ENCODE measurements around the gene ZNF80. TPM values are rescaled to one million over a fixed set of nuclear protein-coding genes. Genes with fewer than 3 reads are reported as not detected.

The ZNF80 gene
- total and polyA plus RNA-seq, 7 donors = 0.19 TPM; not detected in 6

GRCh38 chr3:114206342-114206741 is 31.0 kb downstream of the ZNF80 start:
- DNase-seq = no peak
- Histone ChIP-seq H3K27me3 (no peaks in the 10 kb centered on the region), H3K4me1 (no peaks in the 10 kb centered on the region), H3K27ac (no peak overlapping the region), H3K9me3 (no peaks in the 10 kb centered on the region), H3K36me3 (no peaks in the 10 kb centered on the region), H3K4me3 (no peak overlapping the region)
- 75 to 88% methylated on average over 3 of the region's 3 CpGs for WGBS, 2 donors
- no peak for TF ChIP-seq POLR2A (IDR thresholded peaks at IDR 0.05)
- no peak for TF ChIP-seq CTCF (IDR thresholded peaks at IDR 0.05)
- TF ChIP-seq EP300 (IDR thresholded peaks at IDR 0.05) = no peak
- no peak for TF ChIP-seq POLR2AphosphoS5 (IDR thresholded peaks at IDR 0.05)
- intact Hi-C loops (cut with DNase I) = no loop called here

DNA sequence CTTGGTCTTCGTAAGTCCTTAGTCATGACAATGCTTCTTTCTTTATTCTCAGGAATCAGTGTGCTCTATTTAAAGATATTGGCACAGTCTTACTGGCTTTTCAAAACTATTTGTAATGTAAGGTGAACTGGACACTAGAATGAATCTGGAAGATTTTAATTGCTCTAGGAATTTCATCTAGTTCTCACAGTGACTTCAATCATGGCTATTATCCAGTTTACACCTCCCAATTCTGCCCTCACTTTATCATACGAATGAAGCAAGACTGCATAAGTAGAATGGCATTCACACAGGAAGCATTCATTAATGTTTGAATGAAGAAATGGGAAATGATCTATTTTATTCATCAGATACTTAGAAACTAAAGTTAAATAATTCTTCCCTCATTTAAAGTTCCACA is 31.8 kb downstream of the ZNF80 start:
- H3K36me3 ChIP-seq = no peaks in the 10 kb centered on the region
- intact Hi-C loops (cut with DNase I) = no loop called here
- H3K4me1 ChIP-seq = no peaks in the 10 kb centered on the region
- no peaks in the 10 kb centered on the region for H3K27me3 ChIP-seq
- no peak overlapping the region for H3K4me3 ChIP-seq
- H3K9me3 ChIP-seq = no peaks in the 10 kb centered on the region
- no peak for DNase-seq
- whole genome bisulfite sequencing, 2 donors = 72 to 87% methylated on average over 2 of the region's 2 CpGs
- no peak overlapping the region for H3K27ac ChIP-seq
- TF ChIP-seq POLR2A (IDR thresholded peaks at IDR 0.05) = no peak
- no peak for TF ChIP-seq CTCF (IDR thresholded peaks at IDR 0.05)

DNA sequence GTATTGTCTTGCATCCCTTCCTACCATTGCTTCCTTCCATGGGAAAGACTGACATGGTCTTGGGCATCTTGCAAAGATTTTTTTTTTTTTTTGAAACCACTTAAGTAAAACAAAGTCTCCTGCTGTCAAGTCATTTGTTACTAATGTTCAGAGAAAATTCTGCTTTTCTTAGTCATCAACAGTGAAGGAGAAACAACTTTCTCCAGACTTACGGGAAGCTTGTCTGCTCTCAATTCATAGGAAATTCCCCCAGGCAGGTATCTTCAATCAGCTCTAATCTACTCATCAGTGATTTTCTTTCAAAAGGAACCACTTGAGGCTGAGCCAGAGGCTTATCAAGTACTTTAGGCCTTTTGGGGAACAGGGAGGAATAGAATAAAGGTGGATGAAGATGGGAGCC is 42.6 kb downstream of the ZNF80 start:
- Histone ChIP-seq H3K36me3 (no peaks in the 10 kb centered on the region), H3K9me3 (no peaks in the 10 kb centered on the region), H3K27ac (no peak overlapping the region), H3K4me3 (no peak overlapping the region), H3K4me1 (no peaks in the 10 kb centered on the region), H3K27me3 (no peaks in the 10 kb centered on the region)
- TF ChIP-seq POLR2A (IDR thresholded peaks at IDR 0.05) (no peak), POLR2AphosphoS5 (IDR thresholded peaks at IDR 0.05) (no peak), EP300 (IDR thresholded peaks at IDR 0.05) (no peak), CTCF (IDR thresholded peaks at IDR 0.05) (no peak)
- no peak for DNase-seq
- intact Hi-C loops (cut with DNase I) = no loop called here
- 89 to 90% methylated on average over 1 of the region's 1 CpG for WGBS, 2 donors

DNA sequence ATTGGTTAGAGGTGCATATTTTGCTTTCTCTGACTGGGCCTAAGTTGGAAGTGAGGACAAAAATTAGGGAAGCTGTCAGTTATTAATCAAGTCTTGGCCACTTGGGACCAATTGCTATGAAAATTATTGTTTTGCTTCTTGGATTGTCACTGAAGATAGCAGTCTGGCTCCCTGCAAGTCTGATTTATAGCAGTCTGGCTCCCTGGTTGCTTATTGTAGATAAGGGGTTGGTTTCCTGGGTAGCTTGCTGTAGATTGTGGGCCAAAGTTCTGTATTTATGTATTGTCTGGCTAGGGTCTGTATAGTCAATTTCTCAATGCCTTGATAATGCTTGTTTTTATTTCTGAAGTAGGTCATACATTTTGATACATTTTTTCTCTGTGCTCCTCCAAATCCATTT is 45.2 kb downstream of the ZNF80 start:
- H3K27me3 ChIP-seq = no peaks in the 10 kb centered on the region
- H3K4me1 ChIP-seq = no peaks in the 10 kb centered on the region
- no peak overlapping the region for H3K27ac ChIP-seq
- H3K9me3 ChIP-seq = no peaks in the 10 kb centered on the region
- no peaks in the 10 kb centered on the region for H3K36me3 ChIP-seq
- TF ChIP-seq EP300 (IDR thresholded peaks at IDR 0.05) (no peak), CTCF (IDR thresholded peaks at IDR 0.05) (no peak), POLR2AphosphoS5 (IDR thresholded peaks at IDR 0.05) (no peak), POLR2A (IDR thresholded peaks at IDR 0.05) (no peak)
- no peak for DNase-seq
- intact Hi-C loops (cut with DNase I) = no loop called here
- no peak overlapping the region for H3K4me3 ChIP-seq

- Histone ChIP-seq H3K9me3 (no peaks in the 10 kb centered on the region), H3K27me3 (no peaks in the 10 kb centered on the region), H3K36me3 (no peaks in the 10 kb centered on the region), H3K27ac (no peak overlapping the region), H3K4me1 (no peaks in the 10 kb centered on the region), H3K4me3 (no peak overlapping the region)
- intact Hi-C loops (cut with DNase I) = no loop called here
- DNase-seq = no peak
- no peak for TF ChIP-seq EP300 (IDR thresholded peaks at IDR 0.05)
- TF ChIP-seq POLR2AphosphoS5 (IDR thresholded peaks at IDR 0.05) = no peak
- no peak for TF ChIP-seq POLR2A (IDR thresholded peaks at IDR 0.05)
- TF ChIP-seq CTCF (IDR thresholded peaks at IDR 0.05) = no peak
Measured at GRCh38 chr3:114186501-114186900, 50.9 kb downstream of the ZNF80 start.
